HG03025 (cell line): ENCODE results near the gene PDZD7.

ENCODE experiments used
- ATAC-seq: cut with Tn5 transposase; IDR thresholded peaks from one replicate; pipeline ENCODE4 v1.9.1; 2021; ENCODE audit warnings: mild to moderate bottlenecking, moderate library complexity; ENCODE audit not compliant: unreplicated experiment, low FRiP score

The PDZD7 gene

GRCh38 chr10:101061624-101062231 lies 30.8 kb upstream of the PDZD7 start, which contains the start of gene KAZALD1:
Gene KAZALD1 (plus strand): TSS chr10:101061989. CDS start chr10:101062593, 604 bp downstream.
- no peak for ATAC-seq

GRCh38 chr10:101060951-101061623 lies 30.2 kb upstream of the PDZD7 start:
- ATAC-seq, result peak; percentile 42

- ATAC-seq, result peak; percentile 54
Observed at GRCh38 chr10:101060036-101060950, 29.4 kb upstream of the PDZD7 start.

GRCh38 chr10:101056365-101057151 lies 25.6 kb upstream of the PDZD7 start:
- ATAC-seq, result no peak

GRCh38 chr10:101055411-101055810 lies 24.5 kb upstream of the PDZD7 start:
- ATAC-seq, result no peak

- ATAC-seq, result no peak
Observed at GRCh38 chr10:101054876-101055275, 23.9 kb upstream of the PDZD7 start.

GRCh38 chr10:101054351-101054750 lies 23.4 kb upstream of the PDZD7 start:
- no peak for ATAC-seq

GRCh38 chr10:101053516-101053915 lies 22.6 kb upstream of the PDZD7 start:
- no peak for ATAC-seq

GRCh38 chr10:101052285-101052684 lies 21.4 kb upstream of the PDZD7 start:
- ATAC-seq, result no peak

- ATAC-seq, result no peak
Observed at GRCh38 chr10:101050208-101051069, 19.5 kb upstream of the PDZD7 start.

- no peak for ATAC-seq
Observed at GRCh38 chr10:101047961-101048892, 17.3 kb upstream of the PDZD7 start.

- ATAC-seq, result no peak
Observed at GRCh38 chr10:101047268-101047667, 16.3 kb upstream of the PDZD7 start.

- ATAC-seq, result no peak
Observed at GRCh38 chr10:101046332-101047238, 15.7 kb upstream of the PDZD7 start.

- ATAC-seq, result no peak
Observed at GRCh38 chr10:101044117-101044516, 13.2 kb upstream of the PDZD7 start.

- ATAC-seq, result no peak
Observed at GRCh38 chr10:101043363-101043707, 12.4 kb upstream of the PDZD7 start.

GRCh38 chr10:101042667-101043362 lies 11.9 kb upstream of the PDZD7 start:
- peak; percentile 89 for ATAC-seq

- ATAC-seq, result no peak
Observed at GRCh38 chr10:101042118-101042517, 11.2 kb upstream of the PDZD7 start.
